Astrocyte (in vitro differentiated cells and primary cell): ENCODE measurements around the gene RHPN2. TPM values are rescaled to one million over a fixed set of nuclear protein-coding genes. Genes with fewer than 3 reads are reported as not detected.
"Not testable (repeated sequence)": the region's sequence is repeated elsewhere in the genome, so short reads cannot be mapped to it uniquely, and the experiment has no call there.

Source experiments
- DNase-seq: peaks from one replicate; pipeline ENCODE4 v3.0.0-alpha.2; 2010; ENCODE audit warnings: low read depth
- FAIRE-seq: peaks from 2 replicates; lab custom pipeline; 2011; peaks lifted over from hg19 to GRCh38; lab: Jason Lieb, UNC
- H2AFZ ChIP-seq: 2 replicates; pipeline ENCODE4 v1.6.0; 2012; ENCODE audit warnings: low read depth, low read length, inconsistent platforms
- H3K27ac ChIP-seq: 2 replicates; pipeline ENCODE4 v1.5.1; 2011; ENCODE audit warnings: low read depth, low read length, inconsistent platforms
- H3K27me3 ChIP-seq: 2 replicates; pipeline ENCODE4 v1.6.0; 2011; ENCODE audit warnings: low read length, inconsistent platforms; ENCODE audit not compliant: insufficient read depth
- H3K36me3 ChIP-seq: 2 replicates; pipeline ENCODE4 v1.5.1; 2011; ENCODE audit warnings: low read length, inconsistent platforms; ENCODE audit not compliant: insufficient read depth
- H3K4me1 ChIP-seq: 2 replicates; pipeline ENCODE4 v1.5.1; 2011; ENCODE audit warnings: low read length, inconsistent platforms; ENCODE audit not compliant: insufficient read depth
- H3K4me2 ChIP-seq: 2 replicates; pipeline ENCODE4 v1.6.0; 2012; ENCODE audit warnings: low read length, inconsistent platforms
- H3K4me3 ChIP-seq: 2 replicates; pipeline ENCODE4 v1.5.1; 2011; ENCODE audit warnings: low read depth, mild to moderate bottlenecking, low read length, inconsistent platforms; ENCODE audit not compliant: insufficient read depth
- H3K79me2 ChIP-seq: 2 replicates; pipeline ENCODE4 v1.6.0; 2012; ENCODE audit warnings: mild to moderate bottlenecking, low read length, inconsistent platforms; ENCODE audit not compliant: insufficient read depth
- H3K9ac ChIP-seq: 2 replicates; pipeline ENCODE4 v1.6.0; 2012; ENCODE audit warnings: mild to moderate bottlenecking, low read length, inconsistent platforms
- H3K9me3 ChIP-seq: 2 replicates; pipeline ENCODE4 v1.5.1; 2012; ENCODE audit warnings: low read depth, mild to moderate bottlenecking, low read length, inconsistent platforms; ENCODE audit not compliant: insufficient read depth
- H4K20me1 ChIP-seq: 2 replicates; pipeline ENCODE4 v1.6.0; 2012; ENCODE audit warnings: low read length, inconsistent platforms; ENCODE audit not compliant: insufficient read depth
- H3K27ac Mint-ChIP-seq: one replicate; pipeline ENCODE4 v1.8.0; 2021; ENCODE audit warnings: mild to moderate bottlenecking, mixed read lengths; ENCODE audit not compliant: unreplicated experiment
- H3K27me3 Mint-ChIP-seq: one replicate; pipeline ENCODE4 v1.8.0; 2021; ENCODE audit warnings: low read depth, mixed read lengths; ENCODE audit not compliant: unreplicated experiment
- H3K36me3 Mint-ChIP-seq: one replicate; pipeline ENCODE4 v1.8.0; 2021; ENCODE audit warnings: low read depth, mixed read lengths; ENCODE audit not compliant: unreplicated experiment
- H3K4me1 Mint-ChIP-seq: one replicate; pipeline ENCODE4 v1.8.0; 2021; ENCODE audit warnings: low read depth, mixed read lengths; ENCODE audit not compliant: unreplicated experiment
- H3K4me3 Mint-ChIP-seq: one replicate; pipeline ENCODE4 v1.8.0; 2021; ENCODE audit warnings: mild to moderate bottlenecking, moderate library complexity, mixed read lengths; ENCODE audit not compliant: unreplicated experiment
- H3K9me3 Mint-ChIP-seq: one replicate; pipeline ENCODE4 v1.8.0; 2021; ENCODE audit warnings: mild to moderate bottlenecking, mixed read lengths; ENCODE audit not compliant: unreplicated experiment
- EZH2 ChIP-seq: IDR thresholded peaks from 2 replicates; pipeline ENCODE4 v1.6.1; 2012; ENCODE audit warnings: mild to moderate bottlenecking, low read length, inconsistent platforms; ENCODE audit not compliant: insufficient read depth
- total RNA-seq: library from RNA; stranded (reverse); gene quantifications from 2 replicates; pipeline ENCODE4 v1.2.1, GENCODE V29; 2021
- TF ChIP-seq, protein P1 (sequence below): IDR thresholded peaks from 2 replicates; pipeline ENCODE4 v1.5.1; 2011; ENCODE audit warnings: low read depth, mild to moderate bottlenecking, inconsistent platforms, low read length, moderate library complexity; ENCODE audit not compliant: insufficient read depth

Gene RHPN2
- total RNA-seq, 1 donor from 2014 or later, result 12.6 TPM

GRCh38 chr19:33008738-33009137, 56.0 kb downstream of the RHPN2 start:
- Histone ChIP-seq H3K36me3 (no peaks in the 10 kb centered on the region), H3K9me3 (no peaks in the 10 kb centered on the region), H3K9ac (no peak overlapping the region), H3K79me2 (no peaks in the 10 kb centered on the region), H4K20me1 (no peaks in the 10 kb centered on the region), H3K4me2 (no peak overlapping the region), H2AFZ (no peak overlapping the region), H3K4me3 (no peak overlapping the region), H3K27ac (no peak overlapping the region), H3K27me3 (no peaks in the 10 kb centered on the region), H3K4me1 (no peaks in the 10 kb centered on the region)
- Mint-ChIP-seq H3K4me1 (no peaks in the 10 kb centered on the region), H3K27me3 (no peaks in the 10 kb centered on the region), H3K9me3 (no peaks in the 10 kb centered on the region), H3K4me3 (no peak overlapping the region), H3K36me3 (peaks cover 4% of the 10 kb centered on the region), H3K27ac (no peak overlapping the region)
- TF ChIP-seq, protein P1, sequence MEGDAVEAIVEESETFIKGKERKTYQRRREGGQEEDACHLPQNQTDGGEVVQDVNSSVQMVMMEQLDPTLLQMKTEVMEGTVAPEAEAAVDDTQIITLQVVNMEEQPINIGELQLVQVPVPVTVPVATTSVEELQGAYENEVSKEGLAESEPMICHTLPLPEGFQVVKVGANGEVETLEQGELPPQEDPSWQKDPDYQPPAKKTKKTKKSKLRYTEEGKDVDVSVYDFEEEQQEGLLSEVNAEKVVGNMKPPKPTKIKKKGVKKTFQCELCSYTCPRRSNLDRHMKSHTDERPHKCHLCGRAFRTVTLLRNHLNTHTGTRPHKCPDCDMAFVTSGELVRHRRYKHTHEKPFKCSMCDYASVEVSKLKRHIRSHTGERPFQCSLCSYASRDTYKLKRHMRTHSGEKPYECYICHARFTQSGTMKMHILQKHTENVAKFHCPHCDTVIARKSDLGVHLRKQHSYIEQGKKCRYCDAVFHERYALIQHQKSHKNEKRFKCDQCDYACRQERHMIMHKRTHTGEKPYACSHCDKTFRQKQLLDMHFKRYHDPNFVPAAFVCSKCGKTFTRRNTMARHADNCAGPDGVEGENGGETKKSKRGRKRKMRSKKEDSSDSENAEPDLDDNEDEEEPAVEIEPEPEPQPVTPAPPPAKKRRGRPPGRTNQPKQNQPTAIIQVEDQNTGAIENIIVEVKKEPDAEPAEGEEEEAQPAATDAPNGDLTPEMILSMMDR, result no peak
- TF ChIP-seq EZH2, result no peak
- FAIRE-seq (no peak), DNase-seq (no peak)

GRCh38 chr19:33005440-33005839, 59.2 kb downstream of the RHPN2 start:
- no peak overlapping the region for H3K9ac ChIP-seq
- no peaks in the 10 kb centered on the region for H3K27me3 ChIP-seq
- no peak overlapping the region for H2AFZ ChIP-seq
- H3K27ac ChIP-seq, result no peak overlapping the region
- no peak for FAIRE-seq
- Mint-ChIP-seq H3K4me1 (no peaks in the 10 kb centered on the region), H3K27ac (no peak overlapping the region), H3K36me3 (peaks cover 2% of the 10 kb centered on the region), H3K4me3 (no peak overlapping the region), H3K9me3 (no peaks in the 10 kb centered on the region), H3K27me3 (no peaks in the 10 kb centered on the region)
- H3K4me1 ChIP-seq, result no peaks in the 10 kb centered on the region
- no peaks in the 10 kb centered on the region for H4K20me1 ChIP-seq
- no peaks in the 10 kb centered on the region for H3K79me2 ChIP-seq
- H3K36me3 ChIP-seq, result no peaks in the 10 kb centered on the region
- H3K9me3 ChIP-seq, result no peaks in the 10 kb centered on the region
- DNase-seq, result no peak
- H3K4me3 ChIP-seq, result no peak overlapping the region
- no peak for TF ChIP-seq EZH2
- TF ChIP-seq, protein P1, result no peak
- no peak overlapping the region for H3K4me2 ChIP-seq

- not testable (repeated sequence) for H3K4me2 ChIP-seq, H3K9me3 ChIP-seq, H3K36me3 Mint-ChIP-seq, H3K9me3 Mint-ChIP-seq, H3K27me3 ChIP-seq, H2AFZ ChIP-seq, H3K27ac Mint-ChIP-seq, H3K79me2 ChIP-seq, H3K27ac ChIP-seq, H3K4me3 Mint-ChIP-seq, H3K27me3 Mint-ChIP-seq, FAIRE-seq, DNase-seq, H3K9ac ChIP-seq, H4K20me1 ChIP-seq, H3K4me1 Mint-ChIP-seq, H3K4me3 ChIP-seq, H3K36me3 ChIP-seq, H3K4me1 ChIP-seq
Observed at GRCh38 chr19:33003424-33004024, 61.2 kb downstream of the RHPN2 start.

GRCh38 chr19:33002126-33002865, 62.4 kb downstream of the RHPN2 start:
- H3K4me1 Mint-ChIP-seq, FAIRE-seq, H3K4me3 Mint-ChIP-seq: not testable (repeated sequence)

More at GRCh38 chr19:33002126-33002865, 62.4 kb downstream of the RHPN2 start:
- not testable (repeated sequence) for DNase-seq, H3K36me3 ChIP-seq, H3K9me3 Mint-ChIP-seq, H3K4me3 ChIP-seq, H3K4me2 ChIP-seq, H3K79me2 ChIP-seq, H3K9me3 ChIP-seq, H3K36me3 Mint-ChIP-seq, H3K27ac ChIP-seq, H3K27me3 Mint-ChIP-seq, H4K20me1 ChIP-seq, H3K27me3 ChIP-seq, H2AFZ ChIP-seq, H3K4me1 ChIP-seq, H3K9ac ChIP-seq, H3K27ac Mint-ChIP-seq
